GM19395 (cell line): ENCODE data around the gene PLAC1.

Experiments used
- ATAC-seq: cut with Tn5 transposase; IDR thresholded peaks from one replicate; pipeline ENCODE4 v1.9.1; 2021; ENCODE audit warnings: mild to moderate bottlenecking, moderate library complexity; ENCODE audit not compliant: unreplicated experiment

PLAC1 gene

DNA sequence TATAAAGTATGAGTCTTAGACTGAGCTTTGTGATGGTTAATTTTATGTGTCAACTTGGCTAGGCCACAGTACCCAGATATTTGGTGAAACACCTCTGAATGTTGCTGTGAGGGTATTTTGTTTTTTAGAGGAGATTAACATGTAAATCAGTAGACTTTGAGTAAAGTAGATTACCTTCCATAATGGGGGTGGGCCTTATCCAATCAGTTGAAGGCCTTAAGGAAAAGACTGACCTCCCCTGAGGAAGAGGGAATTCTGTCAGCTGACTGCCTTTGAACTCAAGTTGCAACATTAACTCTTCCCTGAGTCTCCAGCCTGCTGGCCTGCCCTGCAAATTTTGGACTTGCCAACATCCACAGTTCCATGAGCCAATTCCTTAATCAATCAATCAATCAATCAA is 66.0 kb downstream of the PLAC1 start:
- no peak for ATAC-seq

DNA sequence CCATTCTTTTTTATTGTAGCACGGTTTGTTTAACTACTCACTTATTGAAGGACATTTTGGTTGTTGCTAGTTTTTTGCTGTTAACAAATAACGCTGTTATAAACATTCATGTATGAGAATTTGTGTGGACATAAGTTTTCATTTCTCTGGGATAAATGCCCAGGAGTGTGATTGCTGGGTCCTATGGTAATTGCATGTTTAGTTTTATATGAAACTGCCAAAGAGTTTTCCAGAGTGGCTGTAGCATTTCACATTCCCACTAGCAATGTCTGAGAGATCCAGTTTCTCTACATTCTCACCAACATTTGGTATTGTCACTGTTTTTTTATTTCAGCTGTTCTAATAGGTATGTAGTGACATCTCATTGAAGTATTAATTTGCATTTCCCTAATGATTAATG is 66.8 kb downstream of the PLAC1 start:
- no peak for ATAC-seq

DNA sequence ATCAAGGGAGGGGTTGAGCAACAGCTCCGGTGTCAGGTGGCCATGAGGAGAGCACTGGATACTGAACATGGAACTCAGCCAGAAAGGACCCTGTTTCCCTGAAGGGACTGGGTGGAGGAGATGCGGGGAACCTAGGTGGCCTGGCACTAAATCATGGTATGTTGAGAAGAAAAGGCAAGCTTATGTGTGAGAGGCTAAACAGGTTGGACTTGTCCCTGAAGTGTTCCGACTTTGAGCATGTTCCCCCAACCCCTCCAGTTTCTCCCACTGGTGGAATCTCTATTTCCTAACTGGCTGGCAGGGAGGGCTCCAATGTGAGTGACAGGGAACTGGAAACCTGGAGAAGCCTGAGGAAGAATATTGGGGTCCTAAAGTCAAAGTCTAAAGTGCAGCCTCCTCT is 69.5 kb downstream of the PLAC1 start:
- no peak for ATAC-seq

DNA sequence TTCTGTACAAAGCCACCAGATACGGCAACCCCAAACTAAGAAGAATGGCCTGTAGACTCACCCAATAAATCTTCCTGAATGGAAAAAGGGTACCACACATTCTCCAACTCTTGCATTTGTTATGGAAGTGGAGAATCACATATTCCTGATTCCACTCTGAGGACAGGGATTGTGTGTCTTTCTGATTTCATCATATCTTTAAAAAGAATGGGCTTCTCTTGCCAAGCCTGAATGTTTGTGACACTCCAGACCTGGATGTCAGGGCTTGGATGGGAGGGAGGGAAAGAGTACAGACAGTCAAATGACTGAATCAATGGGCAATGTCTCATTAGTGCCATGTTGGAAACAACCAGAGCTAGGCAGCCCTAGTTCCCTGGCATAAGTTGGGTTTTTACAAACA is 77.4 kb downstream of the PLAC1 start:
- no peak for ATAC-seq

DNA sequence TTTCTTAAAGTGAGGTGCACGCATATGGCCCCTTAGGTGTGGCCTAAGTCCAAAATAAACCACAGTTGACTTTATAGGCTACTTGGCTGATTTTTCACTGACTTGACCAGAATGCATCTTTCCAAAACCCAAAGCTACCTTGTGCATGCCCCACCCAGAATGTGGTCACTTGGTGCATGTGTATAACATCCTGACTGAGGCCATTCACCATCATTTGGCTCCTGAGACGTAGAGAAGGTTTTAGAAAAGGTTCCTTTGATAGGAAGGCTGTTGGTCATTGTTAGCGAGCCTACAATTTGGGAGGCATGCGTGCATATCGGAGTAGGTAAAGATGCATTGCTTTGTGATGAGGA is 84.6 kb downstream of the PLAC1 start:
- ATAC-seq: no peak

DNA sequence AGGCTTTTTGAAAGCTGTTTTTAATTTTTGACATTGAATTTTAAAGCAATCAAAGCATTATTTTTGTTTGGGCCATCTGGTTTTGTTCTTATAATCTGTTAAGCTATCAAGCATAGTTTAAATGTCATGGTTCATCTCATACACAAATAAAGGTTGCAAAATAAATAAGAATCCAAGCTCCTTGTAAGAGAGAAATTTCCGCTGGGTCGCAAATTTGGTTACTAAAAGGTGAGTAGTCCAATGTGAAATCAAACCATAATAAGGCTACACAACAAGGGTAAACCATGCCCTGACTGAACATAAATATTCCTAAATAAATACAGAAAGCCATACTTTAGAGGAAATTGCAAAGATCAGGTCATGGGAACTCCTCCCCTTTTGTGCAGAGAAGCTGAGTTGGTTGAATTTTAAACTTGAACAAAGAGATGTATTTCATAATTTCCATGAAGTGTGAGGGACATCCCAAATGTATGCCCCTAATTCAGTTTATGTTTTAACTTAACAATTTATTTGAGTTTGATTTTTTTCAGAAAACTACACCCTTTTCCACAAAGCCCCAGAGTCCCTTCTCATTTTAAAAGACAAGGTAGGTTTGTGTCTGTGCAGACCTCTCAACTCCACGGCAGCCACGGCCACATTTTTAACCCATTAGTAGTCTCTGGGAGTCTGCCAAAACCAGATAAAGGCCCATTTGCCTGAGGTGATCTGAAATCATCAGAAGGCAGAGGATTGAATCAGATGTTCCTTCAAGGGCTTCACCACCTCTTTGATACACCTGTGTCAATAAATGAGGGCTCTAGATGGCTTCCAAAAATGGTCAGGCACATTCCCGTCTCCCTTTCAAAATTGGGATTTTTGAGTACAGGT is 85.2 kb downstream of the PLAC1 start:
- no peak for ATAC-seq

DNA sequence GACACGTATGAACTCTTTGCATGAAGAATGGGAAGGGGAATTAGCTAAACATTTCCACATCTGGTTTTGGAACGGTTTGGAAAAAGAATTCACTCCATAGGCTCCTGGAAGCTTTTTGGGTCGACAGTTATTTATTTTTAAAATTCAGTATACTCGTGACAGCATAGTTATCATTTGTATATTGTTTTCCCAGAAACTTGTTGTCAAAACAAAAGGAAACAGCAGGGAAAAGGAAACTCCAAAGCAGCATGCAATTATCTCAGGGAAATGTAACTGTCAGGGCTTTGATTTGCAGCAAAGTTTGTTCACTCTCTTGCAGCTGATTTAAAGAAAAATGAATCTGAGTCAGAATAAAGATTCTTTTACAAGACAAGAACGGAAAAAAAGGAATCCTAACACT is 86.5 kb downstream of the PLAC1 start:
- ATAC-seq: no peak

DNA sequence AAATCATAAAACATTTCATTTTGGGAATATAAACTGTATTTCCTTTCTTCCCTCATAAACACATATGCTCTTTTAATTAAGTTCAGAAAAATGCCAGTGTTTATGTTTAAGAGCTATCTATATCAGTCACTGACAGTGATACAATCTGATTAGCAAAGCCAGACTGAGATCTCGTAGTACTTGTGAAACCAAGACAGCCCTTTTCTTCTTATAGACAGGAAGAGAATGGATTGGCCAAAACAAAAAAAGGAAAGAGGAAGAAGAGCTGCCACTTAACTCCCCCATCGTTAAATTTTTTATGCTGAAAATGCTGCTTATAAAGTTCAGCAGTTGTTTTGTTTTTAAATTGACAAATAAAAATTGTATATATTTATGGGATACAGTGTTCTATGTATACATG is 87.4 kb downstream of the PLAC1 start:
- ATAC-seq: no peak

DNA sequence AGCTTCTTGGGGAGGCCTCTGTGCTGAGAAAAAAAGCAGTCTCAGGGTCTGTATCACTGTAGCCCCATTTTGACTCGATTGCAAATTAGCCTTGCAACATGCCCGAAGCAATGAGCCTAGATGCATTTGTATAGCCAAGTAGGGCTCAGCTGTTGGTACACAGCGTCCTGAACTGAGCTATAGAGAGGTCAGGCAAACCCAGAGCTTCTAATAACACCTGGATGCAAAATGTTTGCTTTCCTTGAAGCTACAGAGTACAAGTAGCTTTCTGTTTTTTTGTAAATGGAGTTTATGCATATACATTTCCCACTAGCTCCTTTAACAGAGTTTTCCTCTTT is 87.8 kb downstream of the PLAC1 start:
- no peak for ATAC-seq

DNA sequence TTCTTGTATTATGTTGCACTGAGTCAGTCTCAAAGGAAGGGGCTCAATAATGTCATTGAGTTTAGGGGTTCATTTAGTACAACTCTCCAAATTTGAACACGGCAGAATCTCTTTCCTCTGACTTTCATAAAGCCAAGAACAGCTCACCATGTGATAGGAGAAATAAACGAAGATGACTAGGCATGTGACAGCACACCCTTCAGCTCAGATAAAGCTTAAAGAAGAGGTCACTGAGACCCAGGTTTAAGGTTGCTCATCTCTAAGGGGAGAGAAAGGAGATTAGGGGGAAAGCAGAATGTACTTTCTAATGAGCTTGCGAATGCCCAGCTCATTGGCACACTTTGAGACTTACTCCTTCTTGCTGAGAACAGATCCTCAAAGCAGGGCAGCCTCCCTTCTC is 89.0 kb downstream of the PLAC1 start:
- no peak for ATAC-seq

DNA sequence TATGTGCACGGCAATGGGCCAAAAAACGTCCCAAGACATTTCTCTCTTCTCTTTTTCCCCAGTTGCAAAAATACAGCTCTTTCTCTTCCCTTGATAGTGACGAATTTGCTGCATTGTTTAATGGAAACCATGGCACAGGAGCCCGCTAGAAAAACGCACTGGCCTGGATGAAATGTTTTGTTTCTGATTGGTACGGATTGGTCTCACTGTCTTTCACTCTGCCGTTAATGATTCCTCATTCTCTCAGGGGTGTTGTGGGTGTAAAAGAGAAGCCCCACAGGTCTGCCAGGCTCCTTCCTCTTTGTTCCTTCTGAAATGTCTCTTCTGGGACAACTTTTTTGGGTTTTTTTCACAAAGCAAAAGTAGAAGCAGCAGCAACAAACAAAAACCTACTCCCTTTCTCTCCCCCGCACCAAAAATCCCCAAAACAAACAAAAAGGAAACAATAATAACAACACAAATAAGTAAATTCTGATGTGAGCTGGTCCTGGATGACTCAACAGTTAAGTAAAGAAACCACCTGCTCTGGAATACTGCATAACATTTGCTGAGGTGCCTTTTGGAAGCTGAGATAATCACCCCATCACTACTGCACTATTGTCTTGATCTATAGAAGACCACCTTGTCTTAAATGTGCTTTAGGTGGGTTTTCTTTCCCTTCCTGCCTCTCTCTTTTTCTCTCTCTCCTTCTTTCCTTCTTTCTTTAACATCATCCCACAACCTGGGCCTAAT is 89.8 kb downstream of the PLAC1 start:
- no peak for ATAC-seq

DNA sequence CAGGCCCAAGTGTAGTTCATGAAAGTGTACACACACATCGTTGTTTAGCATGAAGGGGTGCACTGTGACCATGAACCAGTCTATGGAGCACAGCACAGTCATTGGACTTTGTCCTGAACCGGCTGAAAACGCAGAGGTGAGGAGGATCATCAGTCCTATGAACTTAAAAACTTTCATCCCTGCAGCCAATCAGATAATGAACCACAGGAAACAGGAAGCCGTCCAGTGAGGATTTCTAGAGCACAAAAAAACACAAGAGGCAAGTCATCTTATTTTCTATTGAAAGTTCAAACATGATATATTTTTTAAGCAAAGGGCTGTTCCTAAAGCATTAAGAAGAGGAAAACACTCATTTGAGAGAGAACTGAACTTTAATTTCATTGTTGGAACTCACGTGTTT is 91.8 kb downstream of the PLAC1 start:
- no peak for ATAC-seq

DNA sequence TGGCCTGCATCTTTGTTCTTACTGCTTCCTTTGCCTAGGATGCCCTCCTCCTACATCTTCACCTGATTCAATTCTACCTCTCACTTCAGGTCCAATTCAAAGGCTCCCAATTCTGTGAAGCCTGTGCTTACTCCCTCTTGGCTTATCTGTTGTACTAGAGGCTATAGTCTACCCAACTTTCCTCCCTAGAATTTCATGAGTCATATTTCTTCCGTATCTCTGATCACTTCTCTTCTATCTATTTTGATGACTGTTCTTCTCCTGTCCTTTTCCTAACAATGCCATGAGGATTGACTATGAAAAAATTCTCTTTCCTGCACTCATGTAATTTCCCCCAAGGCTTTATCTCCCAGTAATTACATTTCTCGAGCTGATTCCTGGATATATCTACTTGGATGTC is 96.3 kb downstream of the PLAC1 start:
- ATAC-seq: no peak

DNA sequence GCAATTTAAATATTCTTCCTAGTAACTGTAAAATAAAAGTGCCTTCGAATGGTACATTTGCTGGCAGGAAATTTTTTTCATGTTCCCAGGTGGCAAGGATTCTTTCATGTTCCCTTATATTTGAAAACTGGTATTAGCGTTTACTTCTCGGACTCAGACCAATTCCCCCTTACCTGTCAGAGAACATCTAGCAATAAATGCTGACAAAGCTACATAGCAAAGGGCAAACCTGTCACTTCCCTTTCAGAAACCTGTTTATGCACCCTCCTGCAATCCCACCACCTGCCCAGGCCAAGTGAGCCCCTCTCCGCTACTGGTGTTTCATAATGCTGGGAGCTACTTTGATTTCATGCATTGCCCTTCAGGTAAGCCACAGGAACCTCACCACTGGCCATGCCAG is 100.1 kb downstream of the PLAC1 start:
- ATAC-seq: no peak

DNA sequence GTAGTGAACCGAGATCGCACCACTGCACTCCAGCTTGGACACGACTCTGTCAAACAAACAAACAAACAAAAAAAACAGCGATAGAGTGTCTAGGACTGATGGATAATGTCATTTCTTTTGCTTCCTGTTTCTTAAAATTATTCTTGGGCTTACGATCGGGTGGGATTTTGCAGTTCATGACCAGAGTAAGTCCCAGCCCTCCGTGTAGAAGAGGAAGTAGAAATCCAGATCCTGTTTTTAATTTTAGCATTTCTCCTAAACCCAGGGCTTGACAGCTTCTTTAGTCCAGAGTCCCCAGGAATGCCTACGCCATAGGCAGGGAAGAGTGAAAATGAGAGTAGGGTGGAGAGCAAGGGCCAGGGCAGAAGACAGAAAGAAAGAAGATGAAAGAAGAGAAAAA is 104.0 kb downstream of the PLAC1 start:
- no peak for ATAC-seq

DNA sequence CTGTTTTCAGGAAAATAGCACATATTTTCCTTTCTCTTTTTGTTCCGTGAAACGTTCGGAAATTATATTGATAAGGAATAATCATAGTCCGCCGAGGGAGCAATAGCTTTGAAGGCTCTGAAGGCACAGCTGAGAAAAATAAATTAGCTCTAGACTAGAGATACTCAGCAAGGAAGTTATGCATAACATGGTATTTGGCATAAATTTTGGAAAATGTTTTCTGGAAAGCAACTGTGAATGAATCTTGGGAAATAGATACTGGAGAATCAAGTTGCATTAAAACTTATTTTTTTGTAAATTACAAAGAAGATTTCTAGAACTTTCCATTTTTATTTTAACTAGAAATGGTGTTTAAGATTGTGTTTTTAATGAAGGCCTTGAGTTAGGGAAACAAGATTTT is 105.9 kb downstream of the PLAC1 start:
- no peak for ATAC-seq

DNA sequence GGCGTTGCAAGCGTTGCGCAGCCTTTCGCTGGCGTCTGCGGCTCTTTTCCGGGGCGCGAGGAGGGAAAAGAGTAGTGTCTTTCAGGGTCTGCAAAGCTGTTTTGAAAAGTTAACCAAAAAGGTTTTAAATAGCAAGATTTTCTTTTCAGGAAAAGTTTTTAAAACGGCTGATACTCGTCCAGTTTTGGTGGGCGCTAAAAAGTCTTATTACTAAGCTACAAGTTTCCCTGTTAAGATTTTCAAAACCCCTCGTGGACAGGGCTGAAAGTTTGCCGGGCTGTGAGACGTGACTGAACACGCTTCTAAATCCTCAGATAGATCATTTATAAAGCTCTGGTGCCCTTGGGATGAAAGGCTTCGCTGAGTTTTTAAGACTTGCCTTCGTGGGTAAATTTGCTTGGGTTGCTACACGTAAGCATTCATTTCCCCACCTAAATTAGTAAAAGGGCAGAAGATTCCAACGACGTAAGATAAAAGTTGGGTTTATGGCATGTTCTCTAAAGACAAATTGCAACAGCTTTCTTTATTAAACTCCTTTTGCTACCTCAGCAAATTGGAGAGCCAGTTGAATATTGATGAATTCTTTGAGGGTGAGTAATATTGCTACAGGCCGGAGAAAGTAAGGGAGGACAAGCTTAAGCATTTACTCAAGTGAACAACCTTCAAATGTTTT is 106.8 kb downstream of the PLAC1 start:
- no peak for ATAC-seq

DNA sequence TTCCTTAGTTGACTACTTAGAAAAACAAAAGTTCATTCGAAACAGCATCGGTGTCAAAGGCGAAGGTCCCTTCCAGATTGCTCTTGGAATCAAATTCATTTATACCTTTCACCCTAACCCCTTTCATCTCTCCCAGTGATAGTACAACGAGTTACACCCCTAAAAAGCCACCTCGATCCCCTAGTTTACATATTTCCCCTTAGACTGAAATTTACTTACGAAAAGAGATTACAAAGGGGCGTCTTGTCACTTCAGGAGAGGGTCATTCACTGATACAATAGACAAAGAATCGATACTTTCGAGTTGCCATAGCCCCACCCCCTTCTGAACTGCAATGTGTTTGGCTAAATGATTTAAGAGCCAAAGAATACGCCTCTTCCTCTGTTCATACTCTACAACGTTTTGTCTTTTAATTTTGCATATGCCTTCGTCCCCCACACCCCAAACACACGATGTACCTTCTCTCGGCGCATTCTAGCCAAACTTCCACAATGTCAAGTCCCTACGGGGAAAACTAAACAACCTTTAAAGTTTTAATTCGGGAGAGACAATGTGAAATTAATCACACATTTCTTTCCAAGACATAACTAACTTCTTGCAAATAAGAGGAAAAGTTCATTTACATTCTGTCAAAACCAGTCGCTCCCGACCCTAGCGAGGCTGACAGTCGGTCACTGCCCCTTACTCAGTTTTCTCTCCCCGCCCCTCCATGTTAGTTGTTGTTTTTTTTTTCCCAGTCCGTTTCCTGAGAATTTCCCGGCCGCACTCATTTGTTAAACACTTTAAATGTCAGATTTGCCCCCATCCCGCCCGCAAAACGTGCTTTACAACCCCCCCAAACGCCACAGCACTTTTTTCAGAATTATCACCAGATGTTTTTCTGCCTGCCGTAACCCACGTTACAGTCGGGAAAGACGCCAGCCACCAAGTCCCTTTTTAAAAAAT is 109.7 kb downstream of the PLAC1 start:
- ATAC-seq: no peak

DNA sequence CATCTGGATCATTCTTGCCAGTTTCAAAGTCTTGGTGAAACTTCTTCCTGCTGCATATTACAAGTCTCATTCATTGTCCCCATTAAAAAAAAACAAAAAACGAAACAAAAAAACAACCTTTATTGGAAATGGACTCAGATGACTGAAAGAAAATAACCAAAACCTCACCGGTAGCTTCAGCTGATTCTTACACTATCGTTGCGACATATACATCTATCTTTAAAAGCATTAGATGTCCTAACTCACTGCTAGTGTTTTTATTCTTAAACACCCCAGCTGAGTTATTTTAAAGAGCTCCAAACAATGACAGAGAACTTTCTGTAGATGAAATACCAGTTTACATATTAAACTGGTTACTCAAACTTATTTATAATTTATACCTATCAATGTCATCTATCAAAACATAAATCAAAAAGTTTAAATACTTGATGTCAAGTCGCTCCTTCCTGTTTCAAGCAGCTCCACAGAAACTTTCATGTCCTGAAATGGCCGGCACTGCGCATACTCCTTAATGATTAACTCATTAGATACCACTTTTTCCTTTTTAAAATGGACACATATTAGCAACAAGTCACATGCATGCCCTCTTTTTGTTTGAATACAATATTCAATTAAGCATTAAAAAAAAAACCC is 111.1 kb downstream of the PLAC1 start:
- no peak for ATAC-seq

DNA sequence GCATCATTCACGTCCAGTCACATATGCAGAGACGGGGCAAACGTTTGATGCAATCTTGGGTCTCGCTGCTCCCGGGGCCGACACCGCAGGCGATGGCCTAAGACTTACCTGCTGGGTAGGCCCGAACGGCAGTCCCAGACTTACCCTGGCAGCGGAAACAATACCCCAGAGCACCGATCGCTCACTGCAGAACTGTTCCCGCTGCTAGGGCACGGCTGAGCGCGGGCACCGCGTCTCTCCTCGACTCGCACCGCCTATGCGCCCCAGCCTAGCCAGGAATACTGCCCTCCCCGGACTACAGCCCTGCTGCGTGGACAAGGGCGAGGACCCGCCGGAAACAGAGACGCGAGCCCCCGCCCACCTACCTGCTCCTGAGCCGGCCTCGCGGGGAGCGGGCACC is 112.1 kb downstream of the PLAC1 start:
- ATAC-seq: no peak

DNA sequence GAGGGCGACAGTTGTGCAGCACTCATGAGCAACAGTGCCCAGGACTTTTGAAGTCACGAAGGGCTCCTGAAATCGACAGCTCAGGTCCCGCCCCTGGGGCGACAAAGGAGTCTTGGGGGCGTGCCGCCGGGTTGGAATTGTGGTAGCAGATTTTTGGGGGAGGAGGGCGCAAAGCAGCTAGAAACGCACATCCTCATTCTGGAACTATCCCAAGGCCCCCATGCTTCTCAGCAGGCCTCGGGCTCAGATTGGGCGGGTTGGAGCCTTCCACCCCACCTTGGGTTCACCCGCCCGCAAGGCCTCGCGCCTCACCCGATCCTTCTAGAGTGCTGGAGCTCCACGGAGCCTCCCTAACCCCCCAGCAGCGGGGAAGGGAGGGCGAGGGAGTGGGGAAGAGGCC is 112.8 kb downstream of the PLAC1 start:
- no peak for ATAC-seq
